Upper lobe of right lung (tissue), 1 donor: ENCODE measurements around the gene CCDC186. TPM values are rescaled to one million over a fixed set of nuclear protein-coding genes. Genes with fewer than 3 reads are reported as not detected.

Experiments used
- ATAC-seq: fragments of 200-7000 bp; cut with Tn5 transposase; one replicate; pipeline ENCODE4 v1.9.1; 2020; ENCODE audit warnings: mild to moderate bottlenecking, moderate library complexity
- DNase-seq: peaks from one replicate; pipeline ENCODE4 v3.0.0-alpha.2; 2020
- H3K27ac ChIP-seq: fragments of 200-600 bp; one replicate; pipeline ENCODE4 v1.8.0; 2022
- H3K27me3 ChIP-seq: fragments of 200-600 bp; one replicate; pipeline ENCODE4 v1.8.0; 2022; ENCODE audit warnings: mild to moderate bottlenecking
- H3K36me3 ChIP-seq: fragments of 200-600 bp; one replicate; pipeline ENCODE4 v1.8.0; 2022
- H3K4me1 ChIP-seq: fragments of 200-600 bp; one replicate; pipeline ENCODE4 v1.8.0; 2022
- H3K4me3 ChIP-seq: fragments of 200-600 bp; one replicate; pipeline ENCODE4 v1.8.0; 2022; ENCODE audit warnings: mild to moderate bottlenecking
- H3K9me3 ChIP-seq: fragments of 200-600 bp; one replicate; pipeline ENCODE4 v1.8.0; 2022
- intact Hi-C: fragments of 100-400 bp; cut with DNase I; formaldehyde crosslinking; loops from one replicate; pipeline ENCODE4 v1.11.0; 2022
- total RNA-seq: library from RNA; stranded (reverse); fragmentation: NEBNext Ultra II Directional; extraction: Animal tissue kit (Norgen Biotek cat#: 25700); gene quantifications from one replicate; pipeline ENCODE4 v1.2.1, GENCODE V29; 2021
- TF ChIP-seq, protein P1 (sequence below): fragments of 200-600 bp; IDR thresholded peaks from one replicate; pipeline ENCODE4 v1.8.0; 2022; ENCODE audit warnings: antibody characterized with exemption
- donor health status: DM: no; HTN: yes; CAD: no; lungs with severe emphysema.

The CCDC186 gene
- total RNA-seq, 1 donor from 2014 or later = 33.3 TPM

GRCh38 chr10:114075093-114075492, 98.9 kb downstream of the CCDC186 start:
- ATAC-seq = no peak
- no peaks in the 10 kb centered on the region for H3K4me1 ChIP-seq
- no peaks in the 10 kb centered on the region for H3K27me3 ChIP-seq
- no peaks in the 10 kb centered on the region for H3K9me3 ChIP-seq
- H3K36me3 ChIP-seq = no peaks in the 10 kb centered on the region
- no peak overlapping the region for H3K27ac ChIP-seq
- no peak overlapping the region for H3K4me3 ChIP-seq
- intact Hi-C loops = no loop called here
- TF ChIP-seq, protein P1, sequence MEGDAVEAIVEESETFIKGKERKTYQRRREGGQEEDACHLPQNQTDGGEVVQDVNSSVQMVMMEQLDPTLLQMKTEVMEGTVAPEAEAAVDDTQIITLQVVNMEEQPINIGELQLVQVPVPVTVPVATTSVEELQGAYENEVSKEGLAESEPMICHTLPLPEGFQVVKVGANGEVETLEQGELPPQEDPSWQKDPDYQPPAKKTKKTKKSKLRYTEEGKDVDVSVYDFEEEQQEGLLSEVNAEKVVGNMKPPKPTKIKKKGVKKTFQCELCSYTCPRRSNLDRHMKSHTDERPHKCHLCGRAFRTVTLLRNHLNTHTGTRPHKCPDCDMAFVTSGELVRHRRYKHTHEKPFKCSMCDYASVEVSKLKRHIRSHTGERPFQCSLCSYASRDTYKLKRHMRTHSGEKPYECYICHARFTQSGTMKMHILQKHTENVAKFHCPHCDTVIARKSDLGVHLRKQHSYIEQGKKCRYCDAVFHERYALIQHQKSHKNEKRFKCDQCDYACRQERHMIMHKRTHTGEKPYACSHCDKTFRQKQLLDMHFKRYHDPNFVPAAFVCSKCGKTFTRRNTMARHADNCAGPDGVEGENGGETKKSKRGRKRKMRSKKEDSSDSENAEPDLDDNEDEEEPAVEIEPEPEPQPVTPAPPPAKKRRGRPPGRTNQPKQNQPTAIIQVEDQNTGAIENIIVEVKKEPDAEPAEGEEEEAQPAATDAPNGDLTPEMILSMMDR = no peak
- no peak for DNase-seq

- ATAC-seq (no peak), DNase-seq (no peak)
- no peak overlapping the region for H3K4me3 ChIP-seq
- H3K9me3 ChIP-seq = no peaks in the 10 kb centered on the region
- TF ChIP-seq, protein P1 = no peak
- H3K27me3 ChIP-seq = no peaks in the 10 kb centered on the region
- intact Hi-C loops = no loop called here
- no peak overlapping the region for H3K27ac ChIP-seq
- H3K4me1 ChIP-seq = no peaks in the 10 kb centered on the region
- H3K36me3 ChIP-seq = no peaks in the 10 kb centered on the region
Measured at GRCh38 chr10:114073395-114074186, 100.4 kb downstream of the CCDC186 start.

DNA sequence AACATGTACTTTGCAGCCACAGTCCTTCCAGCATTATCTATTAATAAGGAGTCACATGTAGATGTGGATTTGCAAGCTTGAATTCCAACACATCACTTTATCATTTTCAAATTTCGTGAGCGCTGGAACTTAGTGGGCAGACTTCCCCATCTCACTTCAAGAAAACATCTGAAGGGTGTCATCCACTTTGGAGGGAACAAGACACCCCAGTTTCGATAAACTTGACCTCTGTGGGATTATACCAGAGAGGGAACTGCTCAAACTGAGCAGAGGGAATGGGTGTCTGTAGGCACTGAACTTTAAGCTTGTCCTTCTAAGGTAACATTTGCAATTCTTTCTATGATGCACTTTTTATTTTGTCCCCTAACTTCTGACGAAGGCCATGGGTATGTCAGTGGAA, 102.8 kb downstream of the CCDC186 start:
- peak; percentile 26 for ATAC-seq
- no peak overlapping the region for H3K4me3 ChIP-seq
- intact Hi-C loops = no loop called here
- H3K9me3 ChIP-seq = no peaks in the 10 kb centered on the region
- H3K36me3 ChIP-seq = no peaks in the 10 kb centered on the region
- H3K27me3 ChIP-seq = no peaks in the 10 kb centered on the region
- H3K4me1 ChIP-seq = peaks cover 4% of the 10 kb centered on the region
- no peak for DNase-seq
- TF ChIP-seq, protein P1 = no peak
- no peak overlapping the region for H3K27ac ChIP-seq

Other genes starting within 250 kb of the CCDC186 start
- 18.6 TPM for gene ADRB1, start 130.3 kb downstream of the CCDC186 start, total RNA-seq
- gene TDRD1, start 5.2 kb upstream of the CCDC186 start, total RNA-seq = 0.14 TPM
- 15.5 TPM for gene VWA2, start 65.1 kb upstream of the CCDC186 start, total RNA-seq
- gene AFAP1L2, start 230.3 kb upstream of the CCDC186 start, total RNA-seq = 10.1 TPM